Measurements from ENCODE around the gene OTUD1.

OTUD1 gene

GRCh38 chr10:23403278-23403677 lies 35.6 kb upstream of the OTUD1 start:
- Histone ChIP-seq H4K20me1 (ENCODE audit: insufficient read depth) (no peaks in the 10 kb centered on the region), H3K4me2 (no peak overlapping the region), H3K9ac (no peak overlapping the region), H3K79me2 (ENCODE audit: insufficient read depth, low read depth) (no peaks in the 10 kb centered on the region), H3K4me3 (IDR thresholded peaks at IDR 0.05; ENCODE audit: insufficient read depth, low read depth, low read length) (no peak overlapping the region), H3K4me1 (ENCODE audit: low read depth, poor library complexity, severe bottlenecking) (no peaks in the 10 kb centered on the region), H2AFZ (ENCODE audit: low read depth) (no peak overlapping the region), H3K36me3 (ENCODE audit: insufficient read depth) (no peaks in the 10 kb centered on the region), H3K27me3 (ENCODE audit: insufficient read depth, low read depth) (no peaks in the 10 kb centered on the region), H3K27ac (no peak overlapping the region)
- TF ChIP-seq CTCF (conservative IDR thresholded peaks at IDR 0.05; ENCODE audit: low read depth, low read length): no peak

- Histone ChIP-seq H2AFZ (ENCODE audit: low read depth) (no peak overlapping the region), H3K4me1 (ENCODE audit: low read depth, poor library complexity, severe bottlenecking) (no peaks in the 10 kb centered on the region)
- TF ChIP-seq CTCF (conservative IDR thresholded peaks at IDR 0.05; ENCODE audit: low read depth, low read length): no peak
Measured at GRCh38 chr10:23403719-23404118, 35.2 kb upstream of the OTUD1 start.

GRCh38 chr10:23404461-23404980 lies 34.4 kb upstream of the OTUD1 start:
- H3K36me3 ChIP-seq (ENCODE audit: insufficient read depth): no peaks in the 10 kb centered on the region
- no peaks in the 10 kb centered on the region for H3K79me2 ChIP-seq (ENCODE audit: insufficient read depth, low read depth)
- H3K4me3 ChIP-seq (IDR thresholded peaks at IDR 0.05; ENCODE audit: insufficient read depth, low read depth, low read length): no peak overlapping the region
- no peaks in the 10 kb centered on the region for H4K20me1 ChIP-seq (ENCODE audit: insufficient read depth)
- H3K27me3 ChIP-seq (ENCODE audit: insufficient read depth, low read depth): no peaks in the 10 kb centered on the region
- TF ChIP-seq CTCF (conservative IDR thresholded peaks at IDR 0.05; ENCODE audit: low read depth, low read length): no peak
- H3K4me2 ChIP-seq: no peak overlapping the region
- no peak overlapping the region for H3K27ac ChIP-seq
- no peaks in the 10 kb centered on the region for H3K4me1 ChIP-seq (ENCODE audit: low read depth, poor library complexity, severe bottlenecking)
- no peak overlapping the region for H2AFZ ChIP-seq (ENCODE audit: low read depth)
- H3K9ac ChIP-seq: no peak overlapping the region

More at GRCh38 chr10:23403719-23404118, 35.2 kb upstream of the OTUD1 start:
- no peak overlapping the region for H3K9ac ChIP-seq
- no peak overlapping the region for H3K4me2 ChIP-seq
- H4K20me1 ChIP-seq (ENCODE audit: insufficient read depth): no peaks in the 10 kb centered on the region
- H3K79me2 ChIP-seq (ENCODE audit: insufficient read depth, low read depth): no peaks in the 10 kb centered on the region
- H3K4me3 ChIP-seq (IDR thresholded peaks at IDR 0.05; ENCODE audit: insufficient read depth, low read depth, low read length): no peak overlapping the region
- H3K36me3 ChIP-seq (ENCODE audit: insufficient read depth): no peaks in the 10 kb centered on the region
- no peak overlapping the region for H3K27ac ChIP-seq
- no peaks in the 10 kb centered on the region for H3K27me3 ChIP-seq (ENCODE audit: insufficient read depth, low read depth)

GRCh38 chr10:23405540-23405939 lies 33.3 kb upstream of the OTUD1 start:
- Histone ChIP-seq H3K79me2 (ENCODE audit: insufficient read depth, low read depth) (no peaks in the 10 kb centered on the region), H3K27me3 (ENCODE audit: insufficient read depth, low read depth) (no peaks in the 10 kb centered on the region), H3K36me3 (ENCODE audit: insufficient read depth) (no peaks in the 10 kb centered on the region), H3K4me1 (ENCODE audit: low read depth, poor library complexity, severe bottlenecking) (no peaks in the 10 kb centered on the region), H3K4me3 (IDR thresholded peaks at IDR 0.05; ENCODE audit: insufficient read depth, low read depth, low read length) (no peak overlapping the region), H4K20me1 (ENCODE audit: insufficient read depth) (no peaks in the 10 kb centered on the region), H3K4me2 (no peak overlapping the region), H2AFZ (ENCODE audit: low read depth) (no peak overlapping the region), H3K9ac (no peak overlapping the region), H3K27ac (no peak overlapping the region)
- TF ChIP-seq CTCF (conservative IDR thresholded peaks at IDR 0.05; ENCODE audit: low read depth, low read length): no peak

Measured in KMS-11 (cell line).